Loucy (cell line): ENCODE measurements around the gene CNNM3.

Experiments
- H2AFZ ChIP-seq: fragments of 200-600 bp; sonication (generic); 2 replicates; pipeline ENCODE4 v1.6.0; 2016; ENCODE audit warnings: antibody characterized with exemption, mild to moderate bottlenecking, low read length, moderate library complexity
- H3F3A ChIP-seq: fragments of 200-600 bp; 2 replicates; pipeline ENCODE4 v1.6.0; 2016; ENCODE audit warnings: antibody characterized with exemption, low read depth, mild to moderate bottlenecking
- H3K27me3 ChIP-seq: fragments of 200-600 bp; sonication (generic); 2 replicates; pipeline ENCODE4 v1.6.1; 2014; ENCODE audit warnings: low read length, mild to moderate bottlenecking; ENCODE audit not compliant: insufficient read depth, poor library complexity, severe bottlenecking
- H3K36me3 ChIP-seq: fragments of 200-600 bp; sonication (generic); 2 replicates; pipeline ENCODE4 v1.6.1; 2016; ENCODE audit warnings: low read length; ENCODE audit not compliant: insufficient read depth
- H3K4me1 ChIP-seq: fragments of 200-600 bp; sonication (generic); 2 replicates; pipeline ENCODE4 v1.5.1; 2014; ENCODE audit warnings: low read length, mild to moderate bottlenecking; ENCODE audit not compliant: insufficient read depth, poor library complexity, severe bottlenecking
- H3K4me2 ChIP-seq: fragments of 200-600 bp; sonication (generic); 2 replicates; pipeline ENCODE4 v1.6.0; 2014; ENCODE audit warnings: antibody characterized with exemption, low read length, low read depth, mild to moderate bottlenecking; ENCODE audit not compliant: poor library complexity, severe bottlenecking
- H3K4me3 ChIP-seq: fragments of 200-600 bp; sonication (generic); 2 replicates; pipeline ENCODE4 v1.5.1; 2014; ENCODE audit warnings: low read length, mild to moderate bottlenecking, mixed read lengths; ENCODE audit not compliant: poor library complexity, severe bottlenecking
- H3K79me2 ChIP-seq: fragments of 200-600 bp; sonication (generic); 2 replicates; pipeline ENCODE4 v1.6.1; 2014; ENCODE audit warnings: low read length; ENCODE audit not compliant: insufficient read depth
- H3K9ac ChIP-seq: fragments of 200-600 bp; sonication (generic); 2 replicates; pipeline ENCODE4 v1.6.0; 2014; ENCODE audit warnings: mild to moderate bottlenecking, low read depth, low read length, moderate library complexity; ENCODE audit not compliant: poor library complexity, severe bottlenecking
- H3K9me2 ChIP-seq: fragments of 200-600 bp; sonication (generic); replicated peaks from 2 replicates; pipeline ENCODE4 v1.6.1; 2016; ENCODE audit warnings: low read depth, low read length, mixed read lengths
- H3K9me3 ChIP-seq: fragments of 200-600 bp; sonication (generic); 2 replicates; pipeline ENCODE4 v1.6.1; 2014; ENCODE audit warnings: mild to moderate bottlenecking, antibody characterized with exemption, low read length, low read depth; ENCODE audit not compliant: insufficient read depth
- H4K20me1 ChIP-seq: fragments of 200-600 bp; sonication (generic); 2 replicates; pipeline ENCODE4 v1.6.0; 2014; ENCODE audit warnings: antibody characterized with exemption, low read length, mild to moderate bottlenecking; ENCODE audit not compliant: insufficient read depth, poor library complexity, severe bottlenecking
- CTCF ChIP-seq: fragments of 200-600 bp; sonication (generic); conservative IDR thresholded peaks from 2 replicates; pipeline ENCODE4 v1.5.1; 2014; ENCODE audit warnings: mild to moderate bottlenecking, antibody characterized with exemption, low read length
- EZH2phosphoT487 ChIP-seq: fragments of 200-600 bp; IDR thresholded peaks from 2 replicates; pipeline ENCODE4 v1.6.1; 2018; ENCODE audit warnings: antibody characterized with exemption, mild to moderate bottlenecking, moderate library complexity, borderline replicate concordance

The CNNM3 gene

GRCh38 chr2:96866149-96866548, 50.1 kb downstream of the CNNM3 start:
- Histone ChIP-seq H3K27me3 (peaks cover 3% of the 10 kb centered on the region), H3F3A (peaks cover 4% of the 10 kb centered on the region; the same call in 1 of the 2 replicates), H4K20me1 (peaks cover 40% of the 10 kb centered on the region), H3K4me1 (peaks cover 17% of the 10 kb centered on the region), H3K4me2 (peak overlapping the region; percentile 93), H3K79me2 (peaks cover 52% of the 10 kb centered on the region), H3K36me3 (peaks cover 39% of the 10 kb centered on the region; the same call in 1 of the 2 replicates), H3K4me3 (peak overlapping the region; percentile 99), H3K9ac (no peak overlapping the region), H2AFZ (no peak overlapping the region), H3K9me2 (no peaks in the 10 kb centered on the region), H3K9me3 (no peaks in the 10 kb centered on the region)
- no peak for TF ChIP-seq EZH2phosphoT487
- no peak for TF ChIP-seq CTCF

- Histone ChIP-seq H3K9me3 (no peaks in the 10 kb centered on the region), H4K20me1 (peaks cover 40% of the 10 kb centered on the region), H3K9me2 (no peaks in the 10 kb centered on the region), H3K4me2 (peak overlapping the region; percentile 93), H3K4me1 (peaks cover 17% of the 10 kb centered on the region), H3K36me3 (peaks cover 34% of the 10 kb centered on the region; the same call in 1 of the 2 replicates), H3K79me2 (peaks cover 52% of the 10 kb centered on the region), H3F3A (peaks cover 4% of the 10 kb centered on the region; the same call in 1 of the 2 replicates), H3K4me3 (peak overlapping the region; percentile 99), H3K9ac (peak overlapping the region; percentile 100), H2AFZ (no peak overlapping the region), H3K27me3 (peaks cover 3% of the 10 kb centered on the region)
- TF ChIP-seq EZH2phosphoT487: no peak
- TF ChIP-seq CTCF: no peak
Measured at GRCh38 chr2:96866586-96866985, 50.5 kb downstream of the CNNM3 start.

- peaks cover 52% of the 10 kb centered on the region for H3K79me2 ChIP-seq
- peaks cover 3% of the 10 kb centered on the region for H3K27me3 ChIP-seq
- no peak overlapping the region for H2AFZ ChIP-seq
- H3K36me3 ChIP-seq: peaks cover 29% of the 10 kb centered on the region; the same call in 1 of the 2 replicates
- peak overlapping the region; percentile 100 for H3K9ac ChIP-seq
- H4K20me1 ChIP-seq: peaks cover 40% of the 10 kb centered on the region
- H3K4me1 ChIP-seq: peaks cover 17% of the 10 kb centered on the region
- peaks cover 4% of the 10 kb centered on the region; the same call in 1 of the 2 replicates for H3F3A ChIP-seq
- no peaks in the 10 kb centered on the region for H3K9me2 ChIP-seq
- TF ChIP-seq EZH2phosphoT487 (no peak), CTCF (no peak)
- peak overlapping the region; percentile 99 for H3K4me3 ChIP-seq
- peak overlapping the region; percentile 93 for H3K4me2 ChIP-seq
- H3K9me3 ChIP-seq: no peaks in the 10 kb centered on the region
Measured at GRCh38 chr2:96866986-96867755, 51.1 kb downstream of the CNNM3 start.
